D721Med (cell line): ENCODE results near the gene MFAP3L.
A peak's percentile ranks its signal among the peaks of the same experiment; 100 is the strongest.

ENCODE experiments used
- DNase-seq: peaks from one replicate; pipeline ENCODE4 v3.0.0; 2011; ENCODE audit warnings: low spot score; ENCODE audit not compliant: insufficient read length
- FAIRE-seq: peaks from 2 replicates; lab custom pipeline; 2011; peaks lifted over from hg19 to GRCh38; lab: Jason Lieb, UNC
- TF ChIP-seq, protein P1 (sequence below): IDR thresholded peaks from 2 replicates; pipeline ENCODE4 v1.5.1; 2012; ENCODE audit warnings: mild to moderate bottlenecking, control low read depth; ENCODE audit not compliant: insufficient read depth; ENCODE audit errors: missing control alignments

MFAP3L gene

DNA sequence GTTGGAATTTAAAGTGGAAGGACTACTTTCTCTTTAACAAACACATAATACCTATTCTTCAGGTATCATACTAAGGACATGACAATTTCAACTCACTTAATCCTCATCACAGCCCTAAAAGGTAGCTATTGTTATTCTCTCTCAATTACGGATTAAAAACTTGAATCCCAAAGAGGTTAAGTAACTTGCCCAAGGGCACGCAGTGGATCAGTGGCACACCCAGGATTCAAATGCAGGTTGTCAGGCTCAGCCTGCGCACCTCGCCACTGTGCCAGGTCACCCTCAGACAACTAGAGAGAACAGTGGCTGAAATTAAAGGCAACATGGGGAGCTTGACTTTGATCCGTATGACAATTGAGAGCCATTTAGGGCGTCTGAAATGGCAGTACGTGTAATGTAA lies 67.6 kb downstream of the MFAP3L start:
- FAIRE-seq (no peak), DNase-seq (no peak)
- TF ChIP-seq, protein P1, sequence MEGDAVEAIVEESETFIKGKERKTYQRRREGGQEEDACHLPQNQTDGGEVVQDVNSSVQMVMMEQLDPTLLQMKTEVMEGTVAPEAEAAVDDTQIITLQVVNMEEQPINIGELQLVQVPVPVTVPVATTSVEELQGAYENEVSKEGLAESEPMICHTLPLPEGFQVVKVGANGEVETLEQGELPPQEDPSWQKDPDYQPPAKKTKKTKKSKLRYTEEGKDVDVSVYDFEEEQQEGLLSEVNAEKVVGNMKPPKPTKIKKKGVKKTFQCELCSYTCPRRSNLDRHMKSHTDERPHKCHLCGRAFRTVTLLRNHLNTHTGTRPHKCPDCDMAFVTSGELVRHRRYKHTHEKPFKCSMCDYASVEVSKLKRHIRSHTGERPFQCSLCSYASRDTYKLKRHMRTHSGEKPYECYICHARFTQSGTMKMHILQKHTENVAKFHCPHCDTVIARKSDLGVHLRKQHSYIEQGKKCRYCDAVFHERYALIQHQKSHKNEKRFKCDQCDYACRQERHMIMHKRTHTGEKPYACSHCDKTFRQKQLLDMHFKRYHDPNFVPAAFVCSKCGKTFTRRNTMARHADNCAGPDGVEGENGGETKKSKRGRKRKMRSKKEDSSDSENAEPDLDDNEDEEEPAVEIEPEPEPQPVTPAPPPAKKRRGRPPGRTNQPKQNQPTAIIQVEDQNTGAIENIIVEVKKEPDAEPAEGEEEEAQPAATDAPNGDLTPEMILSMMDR = no peak

DNA sequence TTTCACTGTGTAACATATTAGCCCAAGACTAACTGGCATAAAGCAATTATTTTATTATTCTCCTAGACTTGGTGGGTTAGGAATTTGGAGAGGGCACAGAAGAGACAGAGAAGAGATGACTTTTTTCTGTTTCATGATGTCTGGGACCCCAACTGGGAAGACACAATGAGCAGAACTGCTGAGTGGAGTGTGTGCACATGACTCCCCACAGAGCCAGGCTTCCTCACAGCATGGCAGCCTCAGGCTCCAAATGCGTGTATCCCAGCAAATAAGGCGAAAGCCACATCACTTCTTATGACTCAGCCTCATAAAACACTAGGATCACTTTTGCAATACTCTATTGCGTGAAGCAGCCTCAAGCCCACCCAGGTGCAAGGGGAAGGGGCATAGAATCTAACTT lies 68.4 kb downstream of the MFAP3L start:
- FAIRE-seq (no peak), DNase-seq (no peak)
- TF ChIP-seq, protein P1 = no peak

DNA sequence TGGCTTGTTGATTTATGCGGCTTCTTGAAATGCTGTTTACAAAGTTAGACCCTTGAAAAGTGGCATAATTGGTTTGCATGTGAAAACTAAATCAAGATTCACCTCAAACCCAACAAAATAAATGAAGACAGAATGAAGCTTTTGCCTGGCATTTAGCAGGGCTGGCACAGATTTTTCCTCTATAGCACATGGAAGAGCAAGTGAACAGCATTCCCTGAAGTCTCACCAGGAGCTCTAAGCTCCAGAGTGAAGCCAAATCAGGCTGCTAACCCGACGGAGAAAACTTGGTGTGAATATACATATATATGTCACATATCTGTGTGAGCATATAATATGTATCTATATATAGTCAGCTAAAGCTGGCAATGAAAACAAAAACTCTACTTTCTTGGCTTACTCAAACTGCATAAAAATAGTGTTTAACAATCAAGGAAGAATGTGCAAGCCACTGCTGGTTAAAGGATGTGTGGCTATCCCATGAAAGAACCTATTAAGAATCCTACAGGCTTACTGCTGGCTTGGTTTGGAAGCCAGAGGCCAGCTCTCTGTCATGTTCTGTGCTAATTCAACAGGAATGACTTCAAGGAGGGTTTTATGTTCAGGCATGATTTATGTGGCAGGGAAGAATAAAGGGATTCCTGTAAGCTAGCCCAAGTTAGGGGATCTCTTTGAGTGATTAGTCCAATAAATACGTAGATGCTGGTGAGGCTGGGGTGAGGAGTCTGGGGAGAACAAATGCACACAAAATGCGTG lies 69.9 kb downstream of the MFAP3L start:
- FAIRE-seq (no peak), DNase-seq (no peak)
- TF ChIP-seq, protein P1 = no peak

DNA sequence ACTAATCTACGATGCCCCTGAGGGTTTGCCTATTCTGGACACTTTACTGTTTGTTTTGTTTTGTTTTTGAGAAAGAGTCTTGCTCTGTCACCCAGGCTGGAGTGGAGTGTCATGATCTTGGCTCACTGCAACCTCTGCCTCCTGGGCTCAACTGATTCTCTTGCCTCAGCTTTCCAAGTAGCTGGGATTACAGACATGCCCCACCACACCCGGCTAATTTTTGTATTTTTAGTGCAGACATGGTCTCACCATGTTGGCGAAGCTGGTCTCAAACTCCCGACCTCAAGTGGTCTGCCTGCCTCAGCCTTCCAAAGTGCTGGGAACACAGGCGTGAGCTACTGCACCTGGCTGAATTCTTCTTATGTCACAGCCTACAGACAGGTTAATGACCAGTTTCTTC lies 70.7 kb downstream of the MFAP3L start:
- DNase-seq (no peak), FAIRE-seq (no peak)
- TF ChIP-seq, protein P1 = no peak

DNA sequence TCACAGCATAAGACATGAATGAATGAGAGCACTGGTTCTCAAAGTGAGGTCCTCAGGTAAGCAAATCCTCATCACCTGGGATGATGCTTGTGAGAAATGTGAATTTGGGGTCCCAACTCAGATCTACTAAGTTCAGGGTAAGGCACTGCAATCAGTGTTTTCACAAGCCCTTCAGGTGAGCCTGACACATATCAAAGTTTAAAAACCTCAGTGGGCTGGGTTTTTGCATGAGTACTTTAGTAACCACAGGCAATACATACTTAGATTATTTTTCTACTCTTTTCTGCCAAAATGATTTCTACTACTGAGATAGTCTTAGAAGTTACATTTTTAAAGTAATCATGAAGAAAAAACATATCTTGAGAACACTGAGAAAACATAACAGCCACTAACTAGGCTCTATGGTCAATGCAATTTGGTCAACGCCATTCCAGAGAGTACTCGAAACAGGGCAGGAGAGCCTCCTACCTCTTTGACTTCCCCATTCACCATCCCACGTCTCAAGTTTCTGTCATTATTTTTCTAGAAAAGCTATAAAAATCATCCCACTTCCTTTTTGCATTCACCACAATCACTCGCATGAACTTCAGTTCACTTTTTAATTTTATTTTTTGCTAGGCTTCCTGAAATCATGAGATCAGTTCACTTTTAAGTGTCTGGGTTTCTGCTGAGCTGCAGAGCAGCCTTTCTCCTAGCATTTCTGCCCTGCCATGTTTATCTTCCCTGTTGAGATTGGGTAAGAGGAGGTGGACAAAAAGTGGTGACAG lies 73.8 kb downstream of the MFAP3L start:
- TF ChIP-seq, protein P1 = no peak
- FAIRE-seq = no peak

DNA sequence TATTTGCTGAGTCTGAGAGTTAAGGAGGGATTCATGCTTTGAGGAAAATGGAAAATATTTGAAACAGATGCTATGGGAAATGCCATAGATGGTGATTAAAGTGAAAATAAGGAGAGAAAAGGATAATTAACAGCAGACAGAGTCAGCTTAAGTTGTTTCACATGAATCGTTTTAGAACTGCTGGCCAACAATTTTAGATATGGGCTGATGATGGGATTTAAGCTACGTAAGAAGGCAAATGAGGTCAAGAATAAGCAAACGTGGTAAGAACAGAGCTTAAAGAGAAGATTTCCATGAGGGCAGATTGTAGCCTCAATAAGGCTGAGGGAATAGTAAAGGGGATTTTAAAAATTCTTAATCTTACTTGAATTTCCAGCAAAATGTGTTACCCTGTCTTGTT lies 77.9 kb downstream of the MFAP3L start:
- no peak for DNase-seq
- TF ChIP-seq, protein P1 = no peak
- FAIRE-seq = peak; percentile 81

More for the DNA sequence above, 73.8 kb downstream of the MFAP3L start:
- DNase-seq = no peak
